HepG2 (cell line): ENCODE measurements around the gene DDR1. TPM values are rescaled to one million over a fixed set of nuclear protein-coding genes. Genes with fewer than 3 reads are reported as not detected.

Experiments used
- AFF4 ChIP-seq: sonication (generic); formaldehyde crosslinking; IDR thresholded peaks from 2 replicates; pipeline ENCODE4 v1.4.0; 2020; ENCODE audit warnings: missing genetic modification reagents
- CBFB ChIP-seq: sonication (generic); formaldehyde crosslinking; IDR thresholded peaks from 2 replicates; pipeline ENCODE4 v1.4.0; 2020; ENCODE audit warnings: missing genetic modification reagents
- EED ChIP-seq: sonication (generic); formaldehyde crosslinking; IDR thresholded peaks from 2 replicates; pipeline ENCODE4 v1.5.0; 2020; ENCODE audit warnings: mild to moderate bottlenecking, missing genetic modification reagents
- GLMP ChIP-seq: sonication (generic); formaldehyde crosslinking; IDR thresholded peaks from 2 replicates; pipeline ENCODE4 v1.9.0; 2021; ENCODE audit warnings: missing genetic modification reagents, mild to moderate bottlenecking, borderline replicate concordance
- ONECUT2 ChIP-seq: sonication (generic); formaldehyde crosslinking; IDR thresholded peaks from 2 replicates; pipeline ENCODE4 v1.4.0; 2020; ENCODE audit warnings: missing genetic modification reagents
- ZBTB39 ChIP-seq: sonication (generic); formaldehyde crosslinking; IDR thresholded peaks from 2 replicates; pipeline ENCODE4 v1.5.0; 2020; ENCODE audit warnings: missing genetic modification reagents
- ZNF318 ChIP-seq: sonication (generic); formaldehyde crosslinking; IDR thresholded peaks from 2 replicates; pipeline ENCODE4 v1.4.0; 2020; ENCODE audit warnings: mild to moderate bottlenecking, missing genetic modification reagents
- ZNF577 ChIP-seq: sonication (generic); formaldehyde crosslinking; IDR thresholded peaks from 2 replicates; pipeline ENCODE4 v1.4.0; 2020; ENCODE audit warnings: mild to moderate bottlenecking, low read depth, missing genetic modification reagents, borderline replicate concordance
- polyA plus RNA-seq, 8 experiments: library from polyadenylated mRNA; depleted of rRNA in 3 of 8; stranded (reverse) in 7 of 8; unstranded in 1 of 8; fragments of >200 nt; fragmentation: Illumina TruSeq in 4 of 8; extraction: Trizol in 4 of 8; gene quantifications; 2 replicates each; pipeline versions ENCODE4 v1.2.1 to v1.2.3, GENCODE V29; 2011 to 2016; ENCODE audit warnings: low read depth in 4 of 8, missing spikeins in 1 of 8, mixed read lengths in 1 of 8; ENCODE audit not compliant: insufficient read depth in 1 of 8
- total RNA-seq, 5 experiments: library from RNA; depleted of rRNA; stranded (reverse); fragments of >200 nt; fragmentation: Illumina TruSeq; extraction: Trizol; gene quantifications; 2 replicates each; pipeline ENCODE4 v1.2.3, GENCODE V29; 2016; ENCODE audit warnings: low read depth in 1 of 5

Gene DDR1
- total and polyA plus RNA-seq, 2 of the 13 experiments (the other 11 are each of a cell fraction or from before 2014, with no cell fraction given): 16.7 to 20.2 TPM

- TF ChIP-seq AFF4 (CRISPR knock-in tag) (no peak), ZBTB39 (CRISPR knock-in tag) (no peak), ONECUT2 (CRISPR knock-in tag) (no peak), GLMP (CRISPR knock-in tag) (no peak), EED (CRISPR knock-in tag) (no peak), CBFB (CRISPR knock-in tag) (no peak), ZNF577 (CRISPR knock-in tag) (no peak), ZNF318 (CRISPR knock-in tag) (no peak)
- TF ChIP-seq, all 625 proteins: peak for 29
Observed at GRCh38 chr6:30915591-30915946, 31.2 kb downstream of the DDR1 start (continued).
